HTR-8/SVneo (cell line): Measurements from ENCODE around the gene CFAP43.
"Not testable (repeated sequence)": the region's sequence is repeated elsewhere in the genome, so short reads cannot be mapped to it uniquely, and the experiment has no call there.

Experiments
- DNase-seq: peaks from one replicate; pipeline ENCODE4 v3.0.0; 2011; ENCODE audit warnings: low spot score, mixed read lengths; ENCODE audit not compliant: insufficient read length
- FAIRE-seq: peaks from 2 replicates; lab custom pipeline; 2011; peaks lifted over from hg19 to GRCh38; lab: Jason Lieb, UNC

CFAP43 gene

GRCh38 chr10:104234934-104235333 is 2.8 kb upstream of the CFAP43 start:
- DNase-seq (no peak), FAIRE-seq (no peak)

GRCh38 chr10:104233817-104234216 is 1.7 kb upstream of the CFAP43 start:
- DNase-seq: no peak
- no peak for FAIRE-seq

- no peak for DNase-seq
Observed at GRCh38 chr10:104232613-104233102, 494 bp upstream of the CFAP43 start.

GRCh38 chr10:104230490-104230889 is 1.7 kb downstream of the CFAP43 start:
- FAIRE-seq: no peak
- no peak for DNase-seq

More at GRCh38 chr10:104232613-104233102, 494 bp upstream of the CFAP43 start:
- no peak for FAIRE-seq

GRCh38 chr10:104223304-104223703 is 8.9 kb downstream of the CFAP43 start:
- no peak for FAIRE-seq
- no peak for DNase-seq

- DNase-seq (no peak), FAIRE-seq (no peak)
Observed at GRCh38 chr10:104220522-104220921, 11.6 kb downstream of the CFAP43 start.

GRCh38 chr10:104218751-104219150 is 13.4 kb downstream of the CFAP43 start:
- FAIRE-seq (no peak), DNase-seq (no peak)

GRCh38 chr10:104216631-104217030 is 15.5 kb downstream of the CFAP43 start:
- DNase-seq (no peak), FAIRE-seq (no peak)

GRCh38 chr10:104209575-104210198 is 22.5 kb downstream of the CFAP43 start:
- FAIRE-seq (no peak), DNase-seq (peak; percentile 47)

- DNase-seq: no peak
- no peak for FAIRE-seq
Observed at GRCh38 chr10:104208730-104209129, 23.4 kb downstream of the CFAP43 start.

GRCh38 chr10:104202231-104202630 is 29.9 kb downstream of the CFAP43 start:
- FAIRE-seq: no peak
- DNase-seq: no peak

- DNase-seq (no peak), FAIRE-seq (no peak)
Observed at GRCh38 chr10:104201636-104202035, 30.5 kb downstream of the CFAP43 start.

GRCh38 chr10:104199567-104199966 is 32.6 kb downstream of the CFAP43 start:
- FAIRE-seq (no peak), DNase-seq (no peak)

- no peak for FAIRE-seq
- no peak for DNase-seq
Observed at GRCh38 chr10:104197364-104197763, 34.8 kb downstream of the CFAP43 start.

- no peak for DNase-seq
- no peak for FAIRE-seq
Observed at GRCh38 chr10:104195706-104196105, 36.5 kb downstream of the CFAP43 start.

- no peak for DNase-seq
- FAIRE-seq: no peak
Observed at GRCh38 chr10:104193787-104194186, 38.4 kb downstream of the CFAP43 start.

- DNase-seq (no peak), FAIRE-seq (no peak)
Observed at GRCh38 chr10:104190695-104191094, 41.5 kb downstream of the CFAP43 start.

- no peak for FAIRE-seq
- no peak for DNase-seq
Observed at GRCh38 chr10:104183682-104184081, 48.5 kb downstream of the CFAP43 start.

- not testable (repeated sequence) for DNase-seq, FAIRE-seq
Observed at GRCh38 chr10:104174136-104174535, 58.0 kb downstream of the CFAP43 start.

GRCh38 chr10:104170610-104171254 is 61.4 kb downstream of the CFAP43 start:
- no peak for DNase-seq
- no peak for FAIRE-seq

GRCh38 chr10:104155591-104155990 is 76.6 kb downstream of the CFAP43 start:
- DNase-seq: no peak
- FAIRE-seq: no peak

GRCh38 chr10:104151737-104152136 is 80.4 kb downstream of the CFAP43 start:
- DNase-seq (no peak), FAIRE-seq (no peak)
